Adipose tissue (tissue), 3 donors: ENCODE measurements around the gene SLX9. TPM values are rescaled to one million over a fixed set of nuclear protein-coding genes. Genes with fewer than 3 reads are reported as not detected.

Experiments used
- H3K27ac ChIP-seq: one replicate; pipeline ENCODE4 v1.5.1; 2013; ENCODE audit warnings: low read depth, low read length
- whole genome bisulfite sequencing, 3 donors: extraction: QIAGEN DNeasy Blood & Tissue Kit; methylation state at CpG; one replicate each; pipeline ENCODE4 v1.1.7; 2013; 5-methylcytosine and 5-hydroxymethylcytosine counted together
- polyA plus RNA-seq, 3 donors: library from polyadenylated mRNA; stranded (reverse); fragments of 200-250 nt; gene quantifications; one replicate each; pipeline ENCODE4 v1.2.3, GENCODE V29; 2013
- donor health status: healthy with polysubstance abuse.
- donor health status: Bipolar disorder and iron deficiency.
- donor health status: healthy.

SLX9 gene
- polyA plus RNA-seq, 3 donors = 14.1 to 43.6 (median 24.6) TPM

DNA sequence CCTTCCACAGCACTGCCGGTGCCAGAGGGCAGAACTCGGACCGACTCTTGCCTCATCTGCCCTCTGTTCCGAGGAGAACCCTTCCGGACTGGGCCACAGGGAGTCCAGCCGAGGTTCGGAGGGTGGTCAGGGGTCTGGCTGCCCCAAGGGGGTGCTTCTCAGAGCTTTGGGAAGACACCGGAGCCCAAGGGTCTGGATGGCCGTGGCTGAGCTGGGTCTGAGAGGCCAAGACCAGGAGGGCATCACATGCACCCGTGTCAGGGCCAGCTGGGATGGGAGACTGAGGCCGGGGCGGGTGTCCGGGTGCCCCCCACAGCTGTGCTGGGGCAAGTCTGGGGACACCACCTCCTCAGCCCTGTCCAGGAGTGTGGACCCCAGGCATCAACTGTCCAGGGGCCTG lies 51.1 kb downstream of the SLX9 start:
- no peak overlapping the region for H3K27ac ChIP-seq

DNA sequence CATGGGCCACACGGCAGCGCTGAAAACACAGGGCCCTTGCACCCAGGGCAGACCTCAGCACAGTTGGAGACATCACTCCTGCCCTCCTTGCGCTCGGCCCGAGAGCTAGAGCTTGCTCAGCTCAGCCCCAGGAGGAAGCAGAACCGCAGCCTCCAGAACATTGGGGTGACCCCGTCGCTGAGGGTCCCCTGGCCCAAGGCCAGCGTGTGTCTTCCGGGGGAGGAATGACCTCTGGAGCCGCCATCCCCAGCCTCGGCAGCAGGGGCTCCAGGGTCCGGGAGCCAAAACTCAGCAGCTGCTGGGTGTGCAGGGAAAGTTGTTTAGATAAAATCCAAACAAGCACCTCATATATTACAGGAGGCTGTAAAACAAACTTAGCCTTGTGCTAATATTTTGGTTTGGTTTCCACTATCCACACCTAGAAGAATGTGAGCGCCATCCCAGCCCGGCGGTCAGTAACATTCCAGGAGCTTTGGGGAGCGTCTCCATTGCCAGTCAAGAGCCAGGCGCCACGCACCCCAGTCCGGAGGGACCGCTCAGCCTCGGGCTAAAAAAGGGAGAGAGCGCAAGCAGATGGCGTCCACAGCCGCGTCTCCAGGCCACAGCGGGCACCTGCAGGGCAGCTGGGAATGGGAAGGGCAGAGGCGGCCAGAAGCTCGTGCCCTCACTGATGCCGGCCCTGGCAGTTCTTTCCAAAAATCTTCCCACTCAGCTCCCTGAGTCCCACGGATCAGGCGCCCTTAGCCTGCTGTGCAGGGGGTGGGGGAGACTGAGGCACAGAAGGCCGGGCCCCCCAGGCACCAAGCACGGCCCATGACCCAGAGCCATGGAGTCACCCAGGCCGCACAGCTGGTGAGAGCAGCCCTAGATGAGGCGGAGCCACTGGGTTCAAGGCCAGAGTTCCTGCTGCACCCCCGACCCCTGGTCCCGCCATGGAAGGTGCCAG lies 52.0 kb downstream of the SLX9 start:
- WGBS, 3 donors = 63 to 75% (median 63%) methylated on average over 38 of the region's 38 CpGs

More for the DNA sequence above, 51.1 kb downstream of the SLX9 start:
- WGBS, 3 donors = 79 to 86% (median 82%) methylated on average over 13 of the region's 13 CpGs

DNA sequence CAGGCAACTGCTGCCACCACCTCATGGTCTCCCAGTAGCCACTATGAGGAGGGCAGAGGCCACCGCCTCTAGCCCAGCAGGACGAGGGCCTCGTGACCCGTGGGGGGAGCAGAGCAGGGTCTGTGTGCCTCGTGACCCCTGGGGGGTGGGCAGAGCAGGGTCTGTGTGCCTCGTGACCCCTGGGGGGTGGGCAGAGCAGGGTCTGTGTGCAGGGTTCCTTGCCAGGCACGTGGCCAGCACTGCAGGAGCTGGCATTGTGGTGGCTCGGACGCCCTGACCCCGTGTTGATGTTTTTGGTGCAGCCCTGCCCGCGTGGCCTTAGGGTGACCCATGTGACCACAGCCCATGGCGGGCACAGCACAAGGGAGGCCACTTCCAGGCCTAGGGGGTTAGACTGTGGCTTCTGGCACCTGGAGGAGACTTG lies 52.8 kb downstream of the SLX9 start:
- no peak overlapping the region for H3K27ac ChIP-seq
- WGBS, 3 donors = 76 to 90% (median 90%) methylated on average over 13 of the region's 13 CpGs

More for the DNA sequence above, 52.0 kb downstream of the SLX9 start:
- no peak overlapping the region for H3K27ac ChIP-seq

DNA sequence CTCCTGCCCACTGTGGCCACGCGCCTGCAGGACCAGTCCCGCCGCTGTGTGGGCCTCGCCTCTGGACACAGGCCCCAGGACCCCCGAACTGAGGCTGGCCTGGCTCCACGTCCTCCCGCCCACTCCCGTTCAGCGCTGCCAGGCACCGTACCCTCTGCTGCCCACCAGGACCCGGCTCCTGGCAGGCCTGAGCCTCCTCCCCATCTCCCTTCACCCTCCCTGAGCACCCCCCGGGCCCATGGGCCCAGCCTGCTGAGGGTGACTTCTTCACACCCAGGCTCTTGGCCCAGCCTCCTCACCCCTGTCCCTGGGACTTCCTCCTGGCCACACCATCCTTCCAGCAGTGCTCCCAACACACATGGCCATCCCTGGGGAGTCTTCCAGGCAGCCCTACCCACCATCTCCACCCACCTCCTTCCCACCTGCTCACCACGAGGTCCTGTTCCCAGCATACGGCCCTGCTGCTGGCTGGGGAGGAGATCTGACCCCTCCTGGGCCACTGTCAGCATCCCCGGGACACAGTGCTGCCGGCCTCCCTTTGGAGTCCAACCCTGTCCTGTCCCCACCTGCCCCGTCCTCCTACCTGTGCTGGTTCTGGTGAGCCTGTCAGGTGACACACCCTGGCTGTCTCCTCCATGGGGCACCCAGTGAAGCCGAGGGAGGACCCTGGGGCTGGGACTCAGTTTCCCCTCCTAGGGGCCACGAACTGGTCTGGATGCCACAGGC lies 53.7 kb downstream of the SLX9 start:
- no peak overlapping the region for H3K27ac ChIP-seq
- 80 to 91% (median 89%) methylated on average over 19 to 20 of the region's 20 CpGs for WGBS, 3 donors

DNA sequence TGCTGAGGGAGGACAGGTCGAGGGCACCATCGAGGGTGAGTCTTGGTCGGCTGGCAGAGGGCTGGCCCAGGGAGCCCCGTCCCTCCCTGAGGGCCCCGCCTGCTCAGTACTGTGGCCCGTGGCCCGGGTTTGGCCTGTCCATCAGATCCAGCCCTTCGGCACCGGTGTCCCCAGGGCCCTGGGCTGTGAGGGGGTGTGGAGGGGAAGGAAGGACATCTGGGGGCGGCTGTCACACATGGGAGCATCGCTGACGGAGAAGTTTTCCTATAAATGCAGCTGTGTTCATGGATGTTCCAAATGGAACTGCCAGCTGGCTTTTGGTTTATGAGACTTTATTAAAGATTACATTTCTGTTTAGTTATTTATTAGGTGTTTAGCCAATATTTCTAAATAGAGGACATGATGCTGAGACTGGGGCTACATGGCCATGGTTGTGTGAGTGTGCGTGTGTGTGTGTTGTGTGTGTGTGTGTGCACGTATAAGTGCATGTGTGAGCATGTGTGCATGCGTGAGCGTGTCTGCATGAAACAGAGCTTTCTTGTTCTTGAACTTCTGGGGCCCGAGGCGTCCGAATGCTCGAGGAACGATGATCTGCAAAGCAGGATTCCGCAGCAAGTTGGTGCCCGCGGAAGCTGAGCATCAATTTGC lies 54.3 kb downstream of the SLX9 start:
- 63 to 75% (median 72%) methylated on average over 24 of the region's 24 CpGs for WGBS, 3 donors
- no peak overlapping the region for H3K27ac ChIP-seq

DNA sequence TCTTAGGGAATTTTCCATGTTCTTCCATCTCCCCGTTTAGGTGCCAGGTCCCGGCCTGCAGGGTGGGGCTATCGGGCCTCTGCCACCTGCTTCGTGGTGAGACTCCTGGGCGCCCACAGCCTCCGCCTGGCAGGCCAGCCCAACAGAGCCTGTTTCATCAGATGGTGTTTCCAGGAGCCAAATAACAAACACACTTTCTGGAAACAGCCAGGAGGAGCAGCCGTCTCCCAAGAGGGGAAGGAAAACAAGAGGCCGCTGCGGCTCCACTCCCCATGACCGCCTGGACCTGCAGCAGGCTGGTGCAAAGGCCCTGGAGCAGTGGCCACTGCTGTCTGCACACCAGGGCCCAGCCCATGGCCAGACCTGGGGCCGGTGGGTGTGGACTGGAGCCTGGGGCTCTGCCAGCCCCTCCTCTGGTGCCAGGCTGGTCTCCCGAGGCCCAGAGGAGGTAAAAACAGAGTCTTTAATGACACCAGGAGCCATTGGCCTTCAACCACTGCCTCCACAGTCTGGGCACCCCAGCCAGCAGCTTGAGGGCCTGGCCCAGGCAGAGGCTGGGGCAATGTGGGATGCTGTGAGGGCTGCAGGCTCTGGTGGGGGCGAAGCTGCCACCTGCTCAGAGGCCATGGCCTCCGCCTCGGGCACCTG lies 55.0 kb downstream of the SLX9 start:
- 69 to 82% (median 79%) methylated on average over 15 of the region's 15 CpGs for WGBS, 3 donors
- H3K27ac ChIP-seq = no peak overlapping the region

DNA sequence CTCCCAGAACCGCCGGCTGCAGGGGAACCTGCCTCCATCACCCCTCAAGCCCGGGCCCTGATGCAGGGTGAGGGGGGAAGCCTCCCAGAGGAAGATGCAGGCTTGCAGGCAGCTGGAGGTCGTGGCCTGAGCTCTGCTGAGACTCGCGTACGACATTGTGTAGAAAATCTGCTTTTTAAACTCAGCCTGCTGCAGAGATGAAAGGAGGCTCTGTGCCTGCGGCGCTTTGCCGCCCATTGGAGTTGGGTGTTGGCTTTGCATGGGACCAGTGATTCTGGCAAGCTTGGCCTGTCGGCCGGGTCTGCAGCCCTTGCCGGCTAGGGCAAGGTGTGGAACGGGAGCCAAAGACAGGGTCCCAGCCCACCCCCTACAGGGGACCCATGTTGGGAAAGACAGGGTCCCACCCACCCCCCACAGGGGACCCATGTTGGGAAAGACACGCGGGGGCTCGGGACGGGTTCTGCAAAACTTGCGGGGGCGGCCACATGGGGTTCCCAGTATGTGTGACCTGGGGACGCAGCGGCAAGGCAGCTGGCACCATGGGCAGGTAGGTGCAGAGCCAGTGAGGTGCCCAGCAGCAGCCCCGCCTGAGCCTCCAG lies 55.6 kb downstream of the SLX9 start:
- no peak overlapping the region for H3K27ac ChIP-seq
- WGBS, 3 donors = 83 to 90% (median 87%) methylated on average over 23 of the region's 23 CpGs

DNA sequence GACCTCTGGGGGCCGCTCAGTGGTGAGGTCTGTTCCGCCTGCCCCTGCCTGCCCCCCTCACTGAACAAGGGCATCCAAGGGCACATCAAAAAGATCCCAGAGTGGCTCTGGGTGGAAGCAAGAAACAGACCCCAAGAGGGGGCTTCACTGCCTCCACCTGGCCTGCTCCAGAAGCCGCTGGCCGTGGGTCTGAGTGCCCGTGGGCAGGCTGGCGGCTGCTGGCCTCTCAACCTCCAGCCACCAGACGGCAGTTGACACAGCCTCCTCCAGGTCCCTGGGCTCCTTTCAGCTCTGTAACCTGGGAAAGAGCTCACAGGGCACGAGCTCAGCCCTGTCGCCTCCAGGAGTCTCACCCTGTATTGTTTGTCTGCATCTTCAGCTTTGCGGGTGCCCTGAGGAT lies 56.3 kb downstream of the SLX9 start:
- WGBS, 3 donors = 82 to 95% (median 88%) methylated on average over 10 of the region's 10 CpGs
- no peak overlapping the region for H3K27ac ChIP-seq

DNA sequence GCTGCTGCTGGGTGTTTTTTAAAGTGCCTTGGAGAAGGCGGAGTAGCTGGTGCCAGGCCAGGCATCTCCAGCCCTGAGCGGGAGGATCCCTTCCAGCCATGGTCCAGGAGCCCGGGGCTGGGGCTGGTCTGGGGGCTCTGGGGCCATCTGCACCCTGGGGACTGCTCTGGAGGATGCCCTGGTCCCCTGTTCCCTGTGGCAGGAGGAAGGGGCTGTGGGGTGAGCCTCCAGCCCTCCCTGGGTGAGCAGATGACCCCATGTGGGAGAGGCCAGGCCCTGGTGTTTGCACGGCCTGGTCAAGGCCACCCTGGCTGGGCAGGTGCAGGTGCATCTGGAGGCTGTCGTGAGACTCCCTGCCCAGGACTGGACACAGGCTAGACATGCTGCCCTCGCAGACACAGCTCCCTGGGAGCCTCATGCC lies 56.7 kb downstream of the SLX9 start:
- 55 to 91% (median 79%) methylated on average over 6 of the region's 6 CpGs for WGBS, 3 donors

DNA sequence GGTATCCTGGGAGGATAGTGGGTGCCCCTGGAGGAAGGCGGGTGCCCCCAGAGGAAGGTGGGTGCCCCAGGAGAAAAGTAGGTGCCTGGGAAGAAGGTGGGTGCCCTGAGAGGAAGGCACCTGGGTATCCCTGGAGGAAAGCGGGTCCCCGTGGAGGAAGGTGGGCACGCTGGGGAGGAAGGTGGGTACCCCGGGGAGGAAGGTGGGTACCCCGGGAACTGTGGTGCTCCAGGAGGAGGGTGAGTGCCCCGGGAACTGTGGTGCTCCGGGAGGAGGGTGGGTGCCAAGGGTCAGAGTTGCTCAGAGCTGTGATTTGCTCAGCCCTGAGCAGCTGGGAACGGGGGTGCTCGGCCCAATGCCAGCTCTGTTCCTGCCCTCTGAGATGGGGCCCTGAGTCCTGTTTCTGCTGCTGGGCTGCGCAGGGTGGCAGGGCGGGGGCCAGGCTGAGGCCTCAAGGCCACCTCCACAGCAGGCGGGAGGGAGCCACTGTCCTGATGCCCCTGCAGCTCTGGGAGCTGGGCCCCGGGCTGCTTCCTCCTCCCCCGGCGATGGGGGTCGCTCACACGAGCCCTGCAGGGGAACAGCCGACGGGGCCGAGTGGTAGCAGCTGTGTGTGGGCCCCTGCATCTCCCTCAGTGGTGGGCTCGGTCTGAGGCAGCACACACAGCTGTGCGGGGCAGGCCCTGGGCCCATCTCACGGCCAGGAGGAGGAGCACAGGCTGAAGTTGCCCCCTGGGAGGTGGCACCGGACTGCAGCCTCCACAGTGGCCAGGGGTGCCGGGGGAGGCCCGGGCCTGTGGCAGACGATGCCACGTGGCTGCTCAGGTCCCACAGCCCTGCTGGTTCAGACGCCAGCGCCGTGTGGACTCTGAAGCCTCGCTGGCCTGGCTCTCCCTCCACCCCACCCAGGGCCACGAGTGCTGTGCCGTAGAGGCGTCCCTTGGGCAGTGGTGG lies 57.4 kb downstream of the SLX9 start:
- H3K27ac ChIP-seq = no peak overlapping the region
- 62 to 85% (median 81%) methylated on average over 34 to 36 of the region's 36 CpGs for WGBS, 3 donors

More for the DNA sequence above, 56.7 kb downstream of the SLX9 start:
- no peak overlapping the region for H3K27ac ChIP-seq

DNA sequence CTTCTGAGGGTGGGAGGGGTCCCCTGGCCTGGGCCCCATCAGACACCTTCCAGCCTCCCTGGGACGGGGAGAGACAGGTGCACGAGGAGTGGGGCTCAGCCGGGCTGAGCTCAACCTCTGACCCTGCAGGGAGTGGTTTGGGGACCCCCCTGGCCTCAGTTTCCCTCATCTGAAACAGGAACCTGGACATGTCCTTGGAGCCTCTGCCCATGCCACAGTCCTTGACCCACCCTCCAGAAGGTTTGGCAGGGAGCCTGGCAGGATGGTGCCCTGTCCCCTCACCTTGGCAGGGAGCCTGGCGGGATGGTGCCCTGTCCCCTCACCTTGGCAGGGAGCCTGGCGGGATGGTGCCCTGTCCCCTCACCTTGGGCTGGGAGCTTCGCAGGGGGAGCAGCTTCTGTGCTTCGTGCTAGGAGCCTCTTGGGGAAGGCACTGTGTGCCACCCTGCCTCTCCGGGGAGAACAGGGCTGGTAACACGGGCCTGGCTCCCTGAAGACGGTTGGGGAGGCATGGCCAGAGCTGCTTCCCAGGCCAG lies 58.3 kb downstream of the SLX9 start:
- no peak overlapping the region for H3K27ac ChIP-seq
- WGBS, 3 donors = 77 to 82% (median 77%) methylated on average over 10 of the region's 10 CpGs

DNA sequence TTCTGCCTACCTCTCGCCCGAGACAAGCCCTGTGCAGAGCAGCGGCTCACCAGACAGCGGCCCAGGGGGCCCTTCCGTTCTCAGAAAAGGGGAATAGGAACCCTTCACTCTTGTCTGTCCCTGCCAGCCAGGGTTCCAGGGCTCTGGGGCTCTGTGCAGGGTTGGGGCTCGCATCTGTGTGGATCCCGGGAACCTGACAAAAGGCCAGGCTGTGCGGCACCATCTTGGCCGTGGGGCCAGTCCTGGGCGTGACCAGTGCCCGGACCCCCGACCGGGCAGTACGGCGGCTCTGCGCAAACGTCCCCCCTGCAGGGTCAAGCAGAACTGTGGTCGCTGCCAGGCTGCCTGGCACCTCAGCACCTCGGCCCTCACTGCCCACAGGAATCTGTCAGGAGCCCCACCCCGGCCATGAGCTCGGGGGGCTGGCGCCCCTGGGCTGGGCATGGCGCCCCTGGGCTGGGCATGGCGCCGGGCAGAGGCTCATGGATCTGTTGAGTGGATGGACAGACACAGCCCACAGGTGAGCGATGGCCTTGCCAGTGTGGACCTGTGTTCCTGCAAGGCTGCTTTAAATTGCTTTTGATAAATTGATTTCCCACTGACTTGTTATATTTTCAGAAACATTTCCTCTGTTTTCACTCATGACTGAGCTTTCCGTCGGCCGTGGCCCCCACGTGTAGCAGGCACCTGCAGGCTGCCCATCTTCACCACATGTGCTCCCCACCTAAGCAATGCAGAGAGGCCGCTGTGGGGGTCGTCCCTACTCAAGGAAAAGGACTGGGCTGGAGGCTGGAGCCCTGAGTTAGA lies 59.0 kb downstream of the SLX9 start:
- WGBS, 3 donors = 68 to 88% (median 86%) methylated on average over 31 to 32 of the region's 32 CpGs
- no peak overlapping the region for H3K27ac ChIP-seq

DNA sequence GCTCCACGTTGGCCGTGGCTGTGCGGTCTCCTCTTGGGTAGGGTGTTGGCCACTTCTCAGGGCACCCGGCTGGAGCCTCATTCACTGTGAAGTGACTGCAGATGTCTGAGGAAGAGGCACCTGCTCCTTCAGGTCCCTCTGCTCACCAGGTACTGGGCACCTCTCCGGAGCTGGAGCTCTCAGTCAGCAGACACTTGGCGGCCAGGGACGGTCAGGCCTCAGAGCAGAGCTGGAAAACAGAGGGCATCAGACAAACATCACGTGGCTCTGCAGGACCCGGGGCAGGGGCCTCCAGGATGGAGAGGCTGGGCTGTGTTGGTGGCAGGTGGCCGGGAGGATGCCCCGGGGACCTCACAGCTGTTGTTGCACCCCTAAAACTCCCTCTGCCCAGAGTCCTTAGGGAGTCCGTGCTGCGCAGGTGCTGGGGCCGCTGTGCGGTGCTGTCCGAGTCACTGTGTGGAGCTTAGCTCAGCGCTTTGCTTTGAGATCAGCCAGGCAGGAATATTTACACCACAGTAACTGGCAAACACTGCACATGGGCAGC lies 59.7 kb downstream of the SLX9 start:
- no peak overlapping the region for H3K27ac ChIP-seq
- 75 to 92% (median 90%) methylated on average over 17 of the region's 17 CpGs for WGBS, 3 donors

DNA sequence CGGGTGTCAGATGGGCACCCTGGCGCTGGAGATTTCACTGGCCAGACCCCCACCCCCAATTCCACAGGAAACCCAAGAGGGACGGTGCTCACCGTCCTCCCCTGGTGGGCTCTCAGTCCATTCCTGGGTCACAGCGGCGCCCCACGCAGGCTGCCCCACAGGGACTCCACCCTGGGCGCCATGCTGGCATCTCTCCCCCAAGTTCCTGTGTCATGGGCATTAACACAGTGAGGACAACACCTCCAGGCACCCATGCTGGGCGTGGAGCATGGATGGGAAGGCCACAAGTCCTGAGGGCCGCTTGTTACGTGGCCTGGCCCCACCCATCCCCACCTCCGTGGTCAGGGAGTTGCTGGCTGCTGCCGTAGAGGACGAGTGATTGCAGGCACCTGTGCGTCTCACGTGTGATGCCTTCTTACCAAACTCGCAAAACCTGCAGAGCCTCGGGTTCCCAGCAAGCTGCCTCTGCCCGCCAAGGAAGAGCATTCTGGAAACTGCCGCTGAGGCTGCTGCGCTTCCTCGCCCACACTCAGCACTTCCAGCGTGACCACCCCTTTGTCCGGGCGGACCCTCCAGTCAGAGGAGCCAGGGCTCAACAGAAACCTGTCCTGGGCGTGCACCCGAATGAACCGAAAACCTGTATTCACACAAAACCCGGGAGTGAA lies 60.3 kb downstream of the SLX9 start:
- 72 to 83% (median 83%) methylated on average over 25 to 29 of the region's 29 CpGs for WGBS, 3 donors
- H3K27ac ChIP-seq = no peak overlapping the region

DNA sequence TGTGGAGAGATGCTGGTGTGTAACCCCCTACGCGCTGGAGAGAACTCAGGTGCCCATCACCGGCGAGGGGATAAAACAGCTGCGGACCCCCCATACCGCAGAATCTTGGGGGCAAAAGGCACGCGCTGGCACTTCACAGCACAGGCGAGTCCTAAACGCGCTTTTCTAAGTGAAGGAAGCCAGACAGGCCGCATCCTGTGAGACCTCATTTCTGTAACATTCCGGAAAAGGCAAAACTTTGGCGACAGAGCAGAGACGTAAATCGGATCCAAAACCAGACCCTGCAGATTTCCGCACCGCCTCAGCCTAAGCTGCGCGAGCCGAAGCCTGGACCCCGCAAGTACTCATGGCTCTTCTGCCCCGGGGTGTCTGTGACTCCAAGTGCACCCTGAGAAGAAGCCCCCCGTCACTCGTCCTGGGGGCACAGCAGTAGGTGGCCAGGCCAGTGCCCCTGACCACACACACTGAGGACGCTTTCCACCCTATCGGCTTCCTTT lies 60.9 kb downstream of the SLX9 start:
- 64 to 83% (median 79%) methylated on average over 27 of the region's 27 CpGs for WGBS, 3 donors
- H3K27ac ChIP-seq = no peak overlapping the region
